ENCODE data around the gene CCDC57. TPM values are rescaled to one million over a fixed set of nuclear protein-coding genes. Genes with fewer than 3 reads are reported as not detected.

The CCDC57 gene
- total and polyA plus RNA-seq, 2 experiments from 2014 or later: 15.7 to 29.8 TPM

DNA sequence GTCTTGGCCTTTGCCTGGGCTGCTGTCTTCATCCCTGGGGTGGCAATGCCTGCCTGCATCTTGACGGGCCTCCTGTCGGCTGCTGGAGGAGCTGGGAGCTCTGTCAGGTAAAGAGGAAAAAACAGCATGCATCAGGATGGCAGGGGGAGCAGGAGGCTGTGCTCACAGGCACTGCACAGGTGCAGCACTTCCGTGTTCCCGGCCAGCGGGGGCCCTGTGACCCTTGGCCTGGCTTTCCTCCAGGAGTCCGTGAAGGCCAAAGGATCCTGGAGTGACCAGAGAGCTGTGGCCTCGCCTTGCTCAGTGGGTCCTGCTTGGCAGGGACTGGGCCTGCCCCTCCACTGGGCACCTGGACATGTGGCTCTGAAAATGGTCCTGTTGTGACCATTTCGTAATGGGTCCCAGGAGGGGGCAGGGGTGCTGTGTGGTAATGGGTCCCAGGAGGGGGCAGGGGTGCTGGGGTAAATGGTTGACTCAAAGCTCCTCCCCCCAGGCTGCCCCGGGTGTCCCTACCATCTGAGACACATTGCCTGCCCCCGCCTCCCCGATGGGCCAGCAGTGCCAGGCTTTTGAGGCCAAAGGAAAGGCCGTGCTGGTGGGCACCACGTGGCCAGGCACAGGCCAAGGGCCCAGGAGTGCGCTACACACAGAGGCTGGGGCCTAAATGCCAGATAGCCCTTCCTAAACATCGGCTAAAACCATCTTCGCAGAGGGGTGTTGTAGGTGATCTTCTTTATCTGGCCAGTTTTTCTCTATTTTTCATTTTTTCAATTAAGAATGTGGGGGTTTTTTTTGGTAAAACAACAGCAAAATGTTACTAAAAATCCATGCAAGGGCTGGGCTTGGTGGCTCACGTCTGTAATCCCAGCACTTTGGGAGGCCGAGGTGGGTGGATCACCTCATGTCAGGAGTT lies 110.6 kb downstream of the CCDC57 start:
- Histone ChIP-seq H3K36me3 (replicated peaks; ENCODE audit: insufficient read depth, low read depth) (no peaks in the 10 kb centered on the region), H4K20me1 (ENCODE audit: insufficient read depth, poor library complexity, severe bottlenecking) (peaks cover 6% of the 10 kb centered on the region), H2AFZ (no peak overlapping the region), H3K79me2 (peaks cover 21% of the 10 kb centered on the region), H3K9me2 (replicated peaks; ENCODE audit: insufficient read depth) (no peaks in the 10 kb centered on the region), H3K4me2 (peak overlapping the region; percentile 36), H3K9me3 (ENCODE audit: low read depth) (no peaks in the 10 kb centered on the region), H3K27ac (peak overlapping the region; percentile 90), H3K4me1 (ENCODE audit: insufficient read depth) (peaks cover 72% of the 10 kb centered on the region), H3K4me3 (no peak overlapping the region), H3K27me3 (no peaks in the 10 kb centered on the region)
- 73% methylated on average over 17 of the region's 18 CpGs for WGBS (ENCODE audit: low lambda C conversion rate, missing lambda C conversion rate)
- no peak for DNase-seq (ENCODE audit: low spot score)
- TF ChIP-seq EZH2 (IDR thresholded peaks at IDR 0.05; ENCODE audit: borderline replicate concordance) (no peak), EZH2phosphoT487 (IDR thresholded peaks at IDR 0.05; ENCODE audit: low read depth, severe bottlenecking, unreplicated experiment) (no peak)
- TF ChIP-seq, protein P1, sequence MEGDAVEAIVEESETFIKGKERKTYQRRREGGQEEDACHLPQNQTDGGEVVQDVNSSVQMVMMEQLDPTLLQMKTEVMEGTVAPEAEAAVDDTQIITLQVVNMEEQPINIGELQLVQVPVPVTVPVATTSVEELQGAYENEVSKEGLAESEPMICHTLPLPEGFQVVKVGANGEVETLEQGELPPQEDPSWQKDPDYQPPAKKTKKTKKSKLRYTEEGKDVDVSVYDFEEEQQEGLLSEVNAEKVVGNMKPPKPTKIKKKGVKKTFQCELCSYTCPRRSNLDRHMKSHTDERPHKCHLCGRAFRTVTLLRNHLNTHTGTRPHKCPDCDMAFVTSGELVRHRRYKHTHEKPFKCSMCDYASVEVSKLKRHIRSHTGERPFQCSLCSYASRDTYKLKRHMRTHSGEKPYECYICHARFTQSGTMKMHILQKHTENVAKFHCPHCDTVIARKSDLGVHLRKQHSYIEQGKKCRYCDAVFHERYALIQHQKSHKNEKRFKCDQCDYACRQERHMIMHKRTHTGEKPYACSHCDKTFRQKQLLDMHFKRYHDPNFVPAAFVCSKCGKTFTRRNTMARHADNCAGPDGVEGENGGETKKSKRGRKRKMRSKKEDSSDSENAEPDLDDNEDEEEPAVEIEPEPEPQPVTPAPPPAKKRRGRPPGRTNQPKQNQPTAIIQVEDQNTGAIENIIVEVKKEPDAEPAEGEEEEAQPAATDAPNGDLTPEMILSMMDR (IDR thresholded peaks at IDR 0.05; ENCODE audit: poor library complexity): no peak

DNA sequence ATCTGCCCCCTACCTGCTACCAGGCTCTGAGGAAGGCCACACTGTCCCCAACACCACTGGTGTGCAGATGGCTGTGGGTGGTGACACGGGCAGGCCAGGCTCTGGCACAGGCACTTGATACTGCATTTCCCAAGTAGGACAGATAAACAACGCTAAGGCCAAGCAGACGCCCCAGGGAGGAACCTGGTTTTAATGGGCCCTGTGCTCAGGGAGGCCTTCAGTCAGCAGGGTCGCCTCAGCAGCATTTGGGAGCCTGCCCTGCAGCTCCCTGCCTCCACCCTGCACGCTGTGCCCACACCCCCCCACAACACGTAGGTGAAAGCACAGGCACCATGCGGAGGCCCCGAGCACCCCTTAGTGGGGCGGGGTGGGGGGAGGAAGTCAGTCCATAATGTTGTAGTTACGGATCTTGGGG lies 111.3 kb downstream of the CCDC57 start:
- Histone ChIP-seq H3K4me2 (peak overlapping the region; percentile 36), H2AFZ (no peak overlapping the region), H3K4me1 (ENCODE audit: insufficient read depth) (peaks cover 71% of the 10 kb centered on the region), H3K27me3 (no peaks in the 10 kb centered on the region), H3K9me3 (ENCODE audit: low read depth) (no peaks in the 10 kb centered on the region), H3K4me3 (no peak overlapping the region), H3K9me2 (replicated peaks; ENCODE audit: insufficient read depth) (no peaks in the 10 kb centered on the region), H3K79me2 (peaks cover 28% of the 10 kb centered on the region), H3K27ac (peak overlapping the region; percentile 90), H4K20me1 (ENCODE audit: insufficient read depth, poor library complexity, severe bottlenecking) (peaks cover 13% of the 10 kb centered on the region), H3K36me3 (replicated peaks; ENCODE audit: insufficient read depth, low read depth) (no peaks in the 10 kb centered on the region)
- no peak for TF ChIP-seq EZH2 (IDR thresholded peaks at IDR 0.05; ENCODE audit: borderline replicate concordance)
- TF ChIP-seq, protein P1 (IDR thresholded peaks at IDR 0.05; ENCODE audit: poor library complexity): no peak
- TF ChIP-seq EZH2phosphoT487 (IDR thresholded peaks at IDR 0.05; ENCODE audit: low read depth, severe bottlenecking, unreplicated experiment): no peak
- WGBS (ENCODE audit: low lambda C conversion rate, missing lambda C conversion rate): 68% methylated on average over 10 of the region's 10 CpGs
- no peak for DNase-seq (ENCODE audit: low spot score)

DNA sequence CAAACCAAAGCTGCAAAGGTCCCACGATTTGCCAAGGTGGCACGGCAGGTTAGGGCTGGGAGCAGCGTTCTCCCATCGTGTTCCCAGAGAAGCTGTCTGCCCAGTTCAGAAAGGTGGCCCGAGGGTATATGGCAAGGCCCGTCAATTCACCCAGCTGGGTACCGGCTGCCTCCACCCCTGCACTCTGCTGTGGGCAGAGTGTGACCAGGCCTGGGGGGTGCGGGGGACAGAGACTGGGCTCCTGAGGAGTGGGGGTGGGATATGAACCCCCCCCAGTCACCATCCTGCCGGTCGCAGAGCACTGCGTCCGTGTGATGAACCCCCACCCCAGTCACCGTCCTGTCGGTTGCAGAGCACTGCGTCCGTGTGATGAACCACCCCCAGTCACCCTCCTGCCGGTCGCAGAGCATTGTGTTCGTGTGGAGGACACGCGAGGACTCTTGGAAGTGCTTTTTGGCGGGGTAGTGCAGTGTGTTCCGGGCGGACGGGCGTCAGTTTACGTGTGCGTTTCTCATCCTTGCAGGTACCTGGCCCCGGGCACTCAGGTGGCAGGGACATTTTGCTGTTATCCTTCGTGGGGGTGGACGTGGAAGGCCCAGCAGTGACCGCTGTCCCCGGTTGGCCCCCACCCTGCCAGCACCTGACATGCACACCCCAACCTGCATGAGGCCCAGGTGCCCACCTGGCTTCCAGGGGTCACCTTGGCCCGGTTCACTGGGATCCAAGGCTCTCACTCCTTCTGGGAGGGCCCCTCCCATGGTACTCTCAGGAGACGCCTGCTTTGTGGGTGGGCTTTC lies 111.9 kb downstream of the CCDC57 start:
- Histone ChIP-seq H3K9me3 (ENCODE audit: low read depth) (no peaks in the 10 kb centered on the region), H3K4me3 (no peak overlapping the region), H3K4me2 (peak overlapping the region; percentile 97), H3K79me2 (peaks cover 34% of the 10 kb centered on the region), H3K4me1 (ENCODE audit: insufficient read depth) (peaks cover 71% of the 10 kb centered on the region), H2AFZ (no peak overlapping the region), H3K36me3 (replicated peaks; ENCODE audit: insufficient read depth, low read depth) (no peaks in the 10 kb centered on the region), H3K27me3 (no peaks in the 10 kb centered on the region), H3K9me2 (replicated peaks; ENCODE audit: insufficient read depth) (no peaks in the 10 kb centered on the region), H3K27ac (peak overlapping the region; percentile 90), H4K20me1 (ENCODE audit: insufficient read depth, poor library complexity, severe bottlenecking) (peaks cover 20% of the 10 kb centered on the region)
- no peak for DNase-seq (ENCODE audit: low spot score)
- 92% methylated on average over 28 of the region's 35 CpGs for WGBS (ENCODE audit: low lambda C conversion rate, missing lambda C conversion rate)
- TF ChIP-seq EZH2 (IDR thresholded peaks at IDR 0.05; ENCODE audit: borderline replicate concordance) (no peak), EZH2phosphoT487 (IDR thresholded peaks at IDR 0.05; ENCODE audit: low read depth, severe bottlenecking, unreplicated experiment) (no peak)
- TF ChIP-seq, protein P1 (IDR thresholded peaks at IDR 0.05; ENCODE audit: poor library complexity): no peak

Measured in hepatocyte (in vitro differentiated cells).